BE2C (cell line): Measurements from ENCODE around the gene FAM9C.

ENCODE experiments used
- DNase-seq: peaks from one replicate; pipeline ENCODE4 v3.0.0-alpha.2; 2020
- H3K27me3 ChIP-seq: fragments of 250-450 bp; sonication (Bioruptor Pico); 2 replicates; pipeline ENCODE4 v1.5.1; 2020; ENCODE audit warnings: mild to moderate bottlenecking
- H3K36me3 ChIP-seq: fragments of 250-450 bp; sonication (Bioruptor Pico); 2 replicates; pipeline ENCODE4 v1.5.1; 2020; ENCODE audit warnings: mild to moderate bottlenecking
- H3K4me1 ChIP-seq: fragments of 250-450 bp; sonication (Bioruptor Pico); 2 replicates; pipeline ENCODE4 v1.5.1; 2020
- H3K4me3 ChIP-seq: 2 replicates; pipeline ENCODE4 v1.5.1; 2011; ENCODE audit warnings: low read depth, low read length
- H3K9me3 ChIP-seq: fragments of 250-450 bp; sonication (Bioruptor Pico); 2 replicates; pipeline ENCODE4 v1.5.1; 2020
- TF ChIP-seq, protein P1 (sequence below): IDR thresholded peaks from 2 replicates; pipeline ENCODE4 v1.5.1; 2012; ENCODE audit warnings: mild to moderate bottlenecking, low read depth, low read length

The FAM9C gene

DNA sequence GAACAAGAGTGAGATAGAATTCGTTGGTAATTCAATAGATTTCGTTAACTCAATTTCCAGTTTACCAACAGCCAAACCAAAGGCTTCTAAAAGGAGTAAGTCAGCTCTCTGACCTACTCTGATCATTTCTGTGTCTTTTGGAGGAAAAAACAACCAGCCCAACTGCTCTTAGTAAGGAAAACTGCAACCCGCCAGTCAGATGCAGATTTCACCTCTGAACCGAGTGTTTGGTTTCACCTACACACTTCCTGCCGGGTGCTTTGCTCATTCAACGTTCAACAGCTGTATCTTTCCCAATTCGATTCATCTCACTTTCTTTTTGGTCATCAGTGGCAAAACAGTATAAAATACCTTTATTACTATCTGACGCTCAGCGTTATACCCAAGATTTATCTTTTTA is 45.0 kb downstream of the FAM9C start:
- TF ChIP-seq, protein P1, sequence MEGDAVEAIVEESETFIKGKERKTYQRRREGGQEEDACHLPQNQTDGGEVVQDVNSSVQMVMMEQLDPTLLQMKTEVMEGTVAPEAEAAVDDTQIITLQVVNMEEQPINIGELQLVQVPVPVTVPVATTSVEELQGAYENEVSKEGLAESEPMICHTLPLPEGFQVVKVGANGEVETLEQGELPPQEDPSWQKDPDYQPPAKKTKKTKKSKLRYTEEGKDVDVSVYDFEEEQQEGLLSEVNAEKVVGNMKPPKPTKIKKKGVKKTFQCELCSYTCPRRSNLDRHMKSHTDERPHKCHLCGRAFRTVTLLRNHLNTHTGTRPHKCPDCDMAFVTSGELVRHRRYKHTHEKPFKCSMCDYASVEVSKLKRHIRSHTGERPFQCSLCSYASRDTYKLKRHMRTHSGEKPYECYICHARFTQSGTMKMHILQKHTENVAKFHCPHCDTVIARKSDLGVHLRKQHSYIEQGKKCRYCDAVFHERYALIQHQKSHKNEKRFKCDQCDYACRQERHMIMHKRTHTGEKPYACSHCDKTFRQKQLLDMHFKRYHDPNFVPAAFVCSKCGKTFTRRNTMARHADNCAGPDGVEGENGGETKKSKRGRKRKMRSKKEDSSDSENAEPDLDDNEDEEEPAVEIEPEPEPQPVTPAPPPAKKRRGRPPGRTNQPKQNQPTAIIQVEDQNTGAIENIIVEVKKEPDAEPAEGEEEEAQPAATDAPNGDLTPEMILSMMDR = no peak
- H3K36me3 ChIP-seq = no peaks in the 10 kb centered on the region
- H3K27me3 ChIP-seq = no peaks in the 10 kb centered on the region
- H3K4me3 ChIP-seq = no peak overlapping the region
- H3K4me1 ChIP-seq = no peaks in the 10 kb centered on the region
- H3K9me3 ChIP-seq = no peaks in the 10 kb centered on the region
- no peak for DNase-seq

DNA sequence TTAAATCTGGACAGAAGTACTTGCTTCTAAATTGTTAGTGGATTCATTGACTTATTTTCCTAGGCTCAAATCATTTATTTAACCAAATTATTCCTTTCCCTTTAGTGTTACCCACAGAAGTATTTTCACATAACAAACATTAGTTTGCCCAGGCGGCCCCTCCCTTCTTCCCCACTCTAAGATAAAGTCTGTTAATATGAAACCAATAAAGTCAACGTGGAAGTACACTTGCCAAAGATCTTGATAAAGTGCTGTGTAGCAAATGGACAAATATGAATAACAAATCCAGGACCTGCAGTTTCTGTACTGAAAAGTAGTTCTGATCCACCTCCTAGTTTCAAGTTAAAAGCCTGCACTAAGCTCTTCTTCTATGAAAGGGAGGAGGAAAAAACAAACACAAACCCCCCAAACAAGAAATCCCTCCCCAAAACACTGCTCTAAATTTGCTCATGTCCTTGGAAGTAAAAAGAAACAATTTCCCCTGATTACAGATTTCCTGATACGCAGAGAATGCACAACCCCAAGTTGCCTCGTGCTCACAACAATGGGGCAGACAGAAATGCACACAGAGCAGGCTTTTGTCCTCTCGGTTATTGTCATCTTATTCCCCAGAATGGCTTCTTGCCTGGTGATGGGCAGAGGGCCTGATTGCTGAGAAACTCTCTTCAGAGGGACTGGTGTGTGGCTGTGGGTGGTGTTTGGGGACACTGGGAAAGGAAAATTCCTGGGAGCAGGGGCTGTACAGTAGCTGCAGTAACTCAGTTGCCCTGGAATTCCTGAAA is 46.3 kb downstream of the FAM9C start:
- Histone ChIP-seq H3K4me1 (no peaks in the 10 kb centered on the region), H3K36me3 (no peaks in the 10 kb centered on the region), H3K27me3 (no peaks in the 10 kb centered on the region), H3K9me3 (no peaks in the 10 kb centered on the region), H3K4me3 (no peak overlapping the region)
- TF ChIP-seq, protein P1 = no peak
- no peak for DNase-seq

DNA sequence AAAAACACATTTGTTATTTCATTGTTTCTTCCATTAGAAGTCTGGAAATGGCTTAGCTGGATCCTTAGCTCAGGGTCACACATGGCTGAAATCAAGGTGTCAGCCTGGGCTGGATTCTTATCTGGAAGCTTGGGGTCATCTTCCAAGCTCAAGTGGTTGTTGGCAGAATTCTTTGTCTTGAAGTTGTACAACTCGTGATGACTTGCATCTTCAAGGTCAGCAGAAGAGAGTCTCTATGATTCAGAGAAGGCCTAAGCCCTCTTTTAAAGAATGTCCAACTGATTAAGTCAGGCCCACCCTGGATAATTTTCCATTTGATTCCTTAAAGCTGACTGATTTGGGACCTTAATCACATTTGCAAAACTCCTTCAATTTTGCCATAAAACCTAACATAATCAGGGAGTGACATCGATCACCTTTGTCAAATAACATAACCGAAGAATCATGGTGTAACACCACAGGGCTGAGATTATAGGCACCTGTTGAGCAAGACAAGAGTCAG is 47.4 kb downstream of the FAM9C start:
- TF ChIP-seq, protein P1 = no peak
- H3K27me3 ChIP-seq = no peaks in the 10 kb centered on the region
- no peak overlapping the region for H3K4me3 ChIP-seq
- no peaks in the 10 kb centered on the region for H3K4me1 ChIP-seq
- H3K36me3 ChIP-seq = no peaks in the 10 kb centered on the region
- DNase-seq = no peak
- no peaks in the 10 kb centered on the region for H3K9me3 ChIP-seq

DNA sequence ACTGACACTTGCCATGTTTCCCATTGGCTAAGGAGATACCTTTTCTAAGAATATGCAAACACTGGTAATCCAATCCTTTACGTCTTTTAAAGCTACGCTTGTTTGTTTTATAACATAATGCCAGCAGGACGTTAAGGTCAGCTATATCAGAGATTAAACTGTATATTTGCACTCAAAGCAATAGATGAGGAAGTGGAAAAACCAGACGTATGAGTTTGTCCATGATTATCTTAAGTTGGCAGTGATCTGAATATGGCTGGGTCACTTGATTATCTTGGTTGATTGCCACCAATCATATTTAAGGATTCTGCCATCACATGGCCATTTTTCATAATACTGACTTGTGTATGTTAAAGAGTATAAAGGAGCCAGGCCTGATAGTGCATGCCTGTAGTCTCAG is 50.1 kb downstream of the FAM9C start:
- Histone ChIP-seq H3K36me3 (no peaks in the 10 kb centered on the region), H3K4me3 (no peak overlapping the region), H3K27me3 (no peaks in the 10 kb centered on the region), H3K4me1 (no peaks in the 10 kb centered on the region), H3K9me3 (no peaks in the 10 kb centered on the region)
- TF ChIP-seq, protein P1 = no peak
- DNase-seq = no peak

DNA sequence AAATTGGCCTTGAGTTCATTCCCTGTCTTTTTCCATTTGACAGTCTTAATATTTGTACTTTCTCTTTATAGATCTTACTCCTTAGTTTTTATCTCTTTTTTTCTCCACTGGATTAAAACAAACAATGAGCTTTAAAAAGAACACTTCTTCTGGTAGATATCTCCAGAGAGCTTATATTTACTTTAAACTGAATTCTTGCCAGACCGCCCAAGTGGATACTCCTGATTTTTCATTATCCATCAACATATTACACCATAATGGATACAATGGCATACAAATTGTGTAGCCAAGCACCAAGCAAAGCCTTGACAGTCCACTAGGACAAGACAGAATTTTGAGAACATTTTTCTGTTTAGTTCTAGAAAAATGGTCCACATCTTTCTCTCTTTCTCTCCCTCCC is 50.6 kb downstream of the FAM9C start:
- DNase-seq = no peak
- H3K27me3 ChIP-seq = no peaks in the 10 kb centered on the region
- H3K4me1 ChIP-seq = no peaks in the 10 kb centered on the region
- H3K4me3 ChIP-seq = no peak overlapping the region
- TF ChIP-seq, protein P1 = no peak
- no peaks in the 10 kb centered on the region for H3K36me3 ChIP-seq
- H3K9me3 ChIP-seq = no peaks in the 10 kb centered on the region

DNA sequence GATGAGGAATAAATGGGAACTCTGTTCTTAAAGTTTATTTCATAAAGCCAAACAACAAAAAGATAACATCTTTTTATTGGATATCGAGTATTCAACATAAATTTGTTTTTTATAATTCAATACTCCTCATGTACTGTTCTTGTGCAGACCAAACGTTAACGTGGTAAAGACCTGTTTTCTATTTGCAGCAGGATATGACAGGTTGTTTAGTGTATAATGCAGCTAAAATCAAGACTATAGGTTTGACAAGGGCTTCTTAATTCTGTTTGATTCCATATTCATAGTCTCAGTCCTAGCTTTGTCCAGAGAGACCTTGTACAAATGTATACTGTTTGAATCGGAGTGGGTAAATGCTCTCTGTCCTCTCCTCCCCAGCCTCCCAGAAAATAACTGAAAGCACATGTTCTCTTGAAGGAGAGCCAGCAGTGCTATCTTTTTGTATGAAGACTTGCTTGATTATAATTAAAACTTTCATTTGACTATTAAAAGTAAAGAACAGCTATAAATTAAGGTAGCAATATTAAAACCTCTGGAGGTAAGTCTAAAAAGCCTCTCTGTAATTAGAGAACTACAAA is 51.8 kb downstream of the FAM9C start:
- TF ChIP-seq, protein P1 = no peak

More for the DNA sequence above, 51.8 kb downstream of the FAM9C start:
- Histone ChIP-seq H3K4me1 (no peaks in the 10 kb centered on the region), H3K27me3 (no peaks in the 10 kb centered on the region), H3K4me3 (no peak overlapping the region), H3K9me3 (no peaks in the 10 kb centered on the region), H3K36me3 (no peaks in the 10 kb centered on the region)
- DNase-seq = no peak
